ENCODE results near the gene TBX3. TPM values are rescaled to one million over a fixed set of nuclear protein-coding genes. Genes with fewer than 3 reads are reported as not detected.
A peak's percentile ranks its signal among the peaks of the same experiment; 100 is the strongest.
"Not testable (repeated sequence)": the region's sequence is repeated elsewhere in the genome, so short reads cannot be mapped to it uniquely, and the experiment has no call there.

The TBX3 gene
- total RNA-seq, 1 donor from 2014 or later, result 427 TPM

GRCh38 chr12:114713466-114714215 lies 29.7 kb upstream of the TBX3 start:
- Mint-ChIP-seq H3K36me3 (peaks cover 3% of the 10 kb centered on the region), H3K27me3 (ENCODE audit: low read depth) (no peaks in the 10 kb centered on the region), H3K4me3 (no peak overlapping the region), H3K27ac (peak overlapping the region; percentile 96), H3K4me1 (peaks cover 60% of the 10 kb centered on the region), H3K9me3 (peaks cover 3% of the 10 kb centered on the region)
- DNase-seq (ENCODE audit: low spot score in 2 of 2, unreplicated experiment in 2 of 2), result no peak
- no peak for TF ChIP-seq CTCF (IDR thresholded peaks at IDR 0.05; ENCODE audit: unreplicated experiment)

DNA sequence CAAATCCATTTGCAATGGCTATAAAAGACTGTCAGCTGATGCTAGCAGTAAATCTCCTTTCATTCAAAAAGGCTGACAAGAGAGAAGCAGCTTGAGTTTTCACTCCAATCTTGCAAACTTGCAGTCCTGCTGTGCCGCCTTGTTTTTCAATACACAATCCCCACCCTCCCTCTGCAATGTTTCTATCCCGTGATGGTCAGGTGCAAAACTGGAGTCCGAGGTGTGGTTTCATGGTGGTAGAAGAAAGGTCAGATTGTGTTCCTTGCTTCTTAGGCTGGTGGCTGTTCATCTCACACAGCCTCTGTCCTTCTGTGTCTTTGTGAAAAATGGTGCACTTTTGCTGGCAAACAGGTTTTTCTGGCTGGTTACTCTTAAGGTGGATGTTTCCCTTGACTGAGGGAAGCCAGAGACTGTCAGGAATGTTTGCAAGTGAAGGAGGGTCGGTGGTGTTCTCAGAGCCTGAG lies 27.7 kb upstream of the TBX3 start:
- Mint-ChIP-seq H3K9me3 (peaks cover 3% of the 10 kb centered on the region), H3K27me3 (ENCODE audit: low read depth) (no peaks in the 10 kb centered on the region), H3K4me1 (peaks cover 51% of the 10 kb centered on the region), H3K4me3 (peak overlapping the region; percentile 39), H3K36me3 (peaks cover 3% of the 10 kb centered on the region), H3K27ac (peak overlapping the region; percentile 96)
- no peak for TF ChIP-seq CTCF (IDR thresholded peaks at IDR 0.05; ENCODE audit: unreplicated experiment)
- peak in 1 of 2 experiments; percentile 52 for DNase-seq (ENCODE audit: low spot score in 2 of 2, unreplicated experiment in 2 of 2)

- Mint-ChIP-seq H3K27ac (peak overlapping the region; percentile 98), H3K36me3 (peaks cover 3% of the 10 kb centered on the region), H3K4me3 (peak overlapping the region; percentile 51), H3K27me3 (ENCODE audit: low read depth) (no peaks in the 10 kb centered on the region), H3K4me1 (peaks cover 61% of the 10 kb centered on the region), H3K9me3 (peaks cover 3% of the 10 kb centered on the region)
- peak in 1 of 2 experiments; percentile 59 for DNase-seq (ENCODE audit: low spot score in 2 of 2, unreplicated experiment in 2 of 2)
- no peak for TF ChIP-seq CTCF (IDR thresholded peaks at IDR 0.05; ENCODE audit: unreplicated experiment)
Observed at GRCh38 chr12:114710151-114710550, 26.2 kb upstream of the TBX3 start.

- Mint-ChIP-seq H3K4me3 (no peak overlapping the region), H3K9me3 (no peaks in the 10 kb centered on the region), H3K27me3 (ENCODE audit: low read depth) (no peaks in the 10 kb centered on the region), H3K36me3 (no peaks in the 10 kb centered on the region), H3K27ac (peak overlapping the region; percentile 98), H3K4me1 (peaks cover 62% of the 10 kb centered on the region)
- TF ChIP-seq CTCF (IDR thresholded peaks at IDR 0.05; ENCODE audit: unreplicated experiment), result no peak
- no peak for DNase-seq (ENCODE audit: low spot score in 2 of 2, unreplicated experiment in 2 of 2)
Observed at GRCh38 chr12:114709112-114709511, 25.1 kb upstream of the TBX3 start.

DNA sequence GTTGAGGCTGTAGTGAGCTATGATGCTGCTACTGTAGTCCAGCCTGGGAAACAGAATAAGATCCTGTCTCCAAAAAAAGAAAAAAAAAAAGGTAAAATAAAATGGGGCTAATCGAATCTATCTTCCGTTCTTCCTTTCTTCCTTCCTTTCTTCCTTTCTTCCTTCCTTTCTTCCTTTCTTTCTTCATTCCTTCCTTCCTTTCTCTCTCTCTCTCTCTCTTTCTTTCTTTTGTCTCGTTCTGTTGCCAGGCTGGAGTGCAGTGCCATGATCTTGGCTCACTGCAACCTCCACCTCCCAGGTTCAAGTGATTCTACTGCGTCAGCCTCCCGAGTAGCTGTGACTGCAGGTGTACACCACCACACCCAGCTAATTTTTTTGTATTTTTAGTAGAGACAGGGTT lies 24.6 kb upstream of the TBX3 start:
- Mint-ChIP-seq H3K4me1 (peaks cover 66% of the 10 kb centered on the region), H3K27ac (peak overlapping the region; percentile 83)
- not testable (repeated sequence) for H3K27me3 Mint-ChIP-seq (ENCODE audit: low read depth); DNase-seq (ENCODE audit: low spot score in 2 of 2, unreplicated experiment in 2 of 2); H3K36me3 Mint-ChIP-seq; H3K9me3 Mint-ChIP-seq; H3K4me3 Mint-ChIP-seq

GRCh38 chr12:114704096-114704495 lies 20.1 kb upstream of the TBX3 start:
- Mint-ChIP-seq H3K4me1 (peaks cover 65% of the 10 kb centered on the region), H3K27me3 (ENCODE audit: low read depth) (no peaks in the 10 kb centered on the region), H3K36me3 (no peaks in the 10 kb centered on the region), H3K9me3 (no peaks in the 10 kb centered on the region), H3K27ac (peak overlapping the region; percentile 98), H3K4me3 (peak overlapping the region; percentile 24)
- DNase-seq (ENCODE audit: low spot score in 2 of 2, unreplicated experiment in 2 of 2), result peak in 1 of 2 experiments; percentile 44
- TF ChIP-seq CTCF (IDR thresholded peaks at IDR 0.05; ENCODE audit: unreplicated experiment), result no peak
